ENCODE measurements around the gene DMD. TPM values are rescaled to one million over a fixed set of nuclear protein-coding genes. Genes with fewer than 3 reads are reported as not detected.
A peak's percentile ranks its signal among the peaks of the same experiment; 100 is the strongest.

The DMD gene
- total and polyA plus RNA-seq, 8 donors = 6.8 to 117 (median 44.2) TPM

GRCh38 chrX:31889088-31889487, 1322.3 kb downstream of the DMD start:
- Histone ChIP-seq H3K9me3 (no peaks in the 10 kb centered on the region), H3K27ac (no peak overlapping the region), H3K36me3 (no peaks in the 10 kb centered on the region), H3K27me3 (peaks cover 0 to 3% (median 0%) of the 10 kb centered on the region in 3 donors), H3K4me1 (no peaks in the 10 kb centered on the region), H3K4me3 (no peak overlapping the region)
- intact Hi-C loops (cut with DNase I; ENCODE audit: low total_unique reads) = no loop called here
- no peak for DNase-seq
- TF ChIP-seq POLR2A (IDR thresholded peaks at IDR 0.05) = no peak
- no peak for TF ChIP-seq POLR2AphosphoS5 (IDR thresholded peaks at IDR 0.05)
- TF ChIP-seq CTCF (IDR thresholded peaks at IDR 0.05) = no peak
- no peak for TF ChIP-seq EP300 (IDR thresholded peaks at IDR 0.05)
- WGBS, 5 donors = 67 to 80% (median 76%) methylated on average over 2 of the region's 2 CpGs

- no peak for DNase-seq
- intact Hi-C loops (cut with DNase I; ENCODE audit: low total_unique reads) = no loop called here
- Histone ChIP-seq H3K9me3 (no peaks in the 10 kb centered on the region), H3K36me3 (no peaks in the 10 kb centered on the region), H3K27me3 (no peaks in the 10 kb centered on the region), H3K4me1 (no peaks in the 10 kb centered on the region), H3K27ac (no peak overlapping the region), H3K4me3 (no peak overlapping the region)
- TF ChIP-seq EP300 (IDR thresholded peaks at IDR 0.05) (no peak), POLR2A (IDR thresholded peaks at IDR 0.05) (no peak), CTCF (IDR thresholded peaks at IDR 0.05) (no peak), POLR2AphosphoS5 (IDR thresholded peaks at IDR 0.05) (no peak)
- WGBS, 5 donors = 87 to 97% (median 88%) methylated on average over 2 of the region's 2 CpGs
These were observed 1326.8 kb downstream of the DMD start for GRCh38 chrX:31884535-31884934.

- Histone ChIP-seq H3K27me3 (no peaks in the 10 kb centered on the region), H3K36me3 (no peaks in the 10 kb centered on the region), H3K9me3 (no peaks in the 10 kb centered on the region), H3K27ac (no peak overlapping the region), H3K4me3 (no peak overlapping the region), H3K4me1 (no peaks in the 10 kb centered on the region)
- TF ChIP-seq CTCF (IDR thresholded peaks at IDR 0.05) (no peak), POLR2A (IDR thresholded peaks at IDR 0.05) (no peak), EP300 (IDR thresholded peaks at IDR 0.05) (no peak), POLR2AphosphoS5 (IDR thresholded peaks at IDR 0.05) (no peak)
- DNase-seq = peak in 1 of 2 donors; percentile 39
- intact Hi-C loops (cut with DNase I; ENCODE audit: low total_unique reads) = no loop called here
- WGBS, 5 donors = 12 to 29% (median 14%) methylated on average over 1 to 2 of the region's 2 CpGs
These were observed 1339.3 kb downstream of the DMD start for GRCh38 chrX:31872007-31872406.

- Histone ChIP-seq H3K27me3 (no peaks in the 10 kb centered on the region), H3K4me1 (no peaks in the 10 kb centered on the region), H3K27ac (no peak overlapping the region), H3K36me3 (no peaks in the 10 kb centered on the region), H3K9me3 (no peaks in the 10 kb centered on the region), H3K4me3 (no peak overlapping the region)
- intact Hi-C loops (cut with DNase I; ENCODE audit: low total_unique reads) = no loop called here
- TF ChIP-seq POLR2AphosphoS5 (IDR thresholded peaks at IDR 0.05) (no peak), EP300 (IDR thresholded peaks at IDR 0.05) (no peak), CTCF (IDR thresholded peaks at IDR 0.05) (no peak), POLR2A (IDR thresholded peaks at IDR 0.05) (no peak)
- no peak for DNase-seq
These were observed 1341.1 kb downstream of the DMD start for GRCh38 chrX:31870267-31870666.
